SK-N-SH treated with all-trans-retinoic acid at 6 μM for 48 hours (cell line): Measurements from ENCODE around the gene ACVR2A.

Source experiments
- ATAC-seq: fragments of 200-7000 bp; cut with Tn5 transposase; 3 replicates; pipeline ENCODE4 v1.9.1; 2020; ENCODE audit warnings: mild to moderate bottlenecking, moderate library complexity
- BACH2 ChIP-seq: fragments of 250-450 bp; sonication (Bioruptor Pico); IDR thresholded peaks from 2 replicates; pipeline ENCODE4 v1.9.0; 2021; ENCODE audit warnings: mild to moderate bottlenecking, borderline replicate concordance
- CSDC2 ChIP-seq: fragments of 250-450 bp; sonication (Bioruptor Pico); IDR thresholded peaks from 2 replicates; pipeline ENCODE4 v1.5.0; 2020; ENCODE audit warnings: mild to moderate bottlenecking, moderate library complexity
- CSRNP3 ChIP-seq: fragments of 250-450 bp; sonication (Bioruptor Pico); IDR thresholded peaks from 2 replicates; pipeline ENCODE4 v1.5.1; 2021; ENCODE audit warnings: mild to moderate bottlenecking, moderate library complexity
- ESRRG ChIP-seq: fragments of 250-450 bp; sonication (Bioruptor Pico); IDR thresholded peaks from 2 replicates; pipeline ENCODE4 v1.6.1; 2021; ENCODE audit warnings: mild to moderate bottlenecking
- GLIS3 ChIP-seq: fragments of 250-450 bp; sonication (Bioruptor Pico); IDR thresholded peaks from 2 replicates; pipeline ENCODE4 v1.5.0; 2020; ENCODE audit warnings: mild to moderate bottlenecking, moderate library complexity
- ISL1 ChIP-seq: fragments of 250-450 bp; sonication (Bioruptor Pico); IDR thresholded peaks from 2 replicates; pipeline ENCODE4 v2.1.2; 2022; ENCODE audit warnings: mild to moderate bottlenecking, moderate library complexity
- OSR1 ChIP-seq: fragments of 250-450 bp; sonication (Bioruptor Pico); IDR thresholded peaks from 2 replicates; pipeline ENCODE4 v1.8.0; 2022; ENCODE audit warnings: moderate library complexity, mild to moderate bottlenecking, inconsistent platforms
- PPARA ChIP-seq: fragments of 250-450 bp; sonication (Bioruptor Pico); IDR thresholded peaks from 2 replicates; pipeline ENCODE4 v1.5.0; 2020; ENCODE audit warnings: mild to moderate bottlenecking, borderline replicate concordance
- SNAI2 ChIP-seq: fragments of 250-450 bp; sonication (Bioruptor Pico); IDR thresholded peaks from 2 replicates; pipeline ENCODE4 v1.5.0; 2020; ENCODE audit warnings: mild to moderate bottlenecking, moderate library complexity
- TCF4 ChIP-seq: fragments of 250-450 bp; sonication (Bioruptor Pico); IDR thresholded peaks from 2 replicates; pipeline ENCODE4 v1.8.0; 2021; ENCODE audit warnings: mild to moderate bottlenecking, moderate library complexity, borderline replicate concordance
- TOX ChIP-seq: fragments of 250-450 bp; sonication (Bioruptor Pico); IDR thresholded peaks from 2 replicates; pipeline ENCODE4 v1.8.0; 2021; ENCODE audit warnings: mild to moderate bottlenecking, moderate library complexity, borderline replicate concordance
- ZC3H10 ChIP-seq: fragments of 250-450 bp; sonication (Bioruptor Pico); IDR thresholded peaks from 2 replicates; pipeline ENCODE4 v1.5.1; 2021; ENCODE audit warnings: mild to moderate bottlenecking, moderate library complexity
- ZFP30 ChIP-seq: fragments of 450-650 bp; formaldehyde crosslinking; IDR thresholded peaks from 2 replicates; pipeline ENCODE4 v1.5.0; 2022; ENCODE audit warnings: mild to moderate bottlenecking, moderate library complexity
- ZNF565 ChIP-seq: fragments of 450-650 bp; formaldehyde crosslinking; conservative IDR thresholded peaks from 2 replicates; pipeline ENCODE4 v1.5.0; 2020; ENCODE audit warnings: low read depth, mild to moderate bottlenecking, moderate library complexity
- ZNF70 ChIP-seq: fragments of 450-650 bp; formaldehyde crosslinking; IDR thresholded peaks from 2 replicates; pipeline ENCODE4 v1.5.0; 2020; ENCODE audit warnings: mild to moderate bottlenecking, moderate library complexity
- ZNF8 ChIP-seq: fragments of 450-650 bp; formaldehyde crosslinking; IDR thresholded peaks from 2 replicates; pipeline ENCODE4 v1.5.0; 2020; ENCODE audit warnings: mild to moderate bottlenecking, moderate library complexity
- TF ChIP-seq, protein P1 (sequence below): fragments of 250-450 bp; sonication (Bioruptor Pico); IDR thresholded peaks from 2 replicates; pipeline ENCODE4 v1.8.0; 2020; ENCODE audit warnings: mild to moderate bottlenecking, moderate library complexity, borderline replicate concordance
- TF ChIP-seq, protein P2 (sequence below): fragments of 250-450 bp; sonication (Bioruptor Pico); IDR thresholded peaks from 2 replicates; pipeline ENCODE4 v1.5.0; 2020; ENCODE audit warnings: mild to moderate bottlenecking, moderate library complexity

The ACVR2A gene

GRCh38 chr2:147847746-147848391, 3.0 kb downstream of the ACVR2A start:
- TF ChIP-seq ISL1 (CRISPR knock-in tag) (no peak), ESRRG (CRISPR knock-in tag) (no peak), ZFP30 (CRISPR knock-in tag) (no peak), TCF4 (no peak), ZNF70 (no peak), ZC3H10 (CRISPR knock-in tag) (no peak), SNAI2 (CRISPR knock-in tag) (no peak), PPARA (CRISPR knock-in tag) (no peak), CSRNP3 (no peak), GLIS3 (CRISPR knock-in tag) (no peak)
- TF ChIP-seq, protein P1, sequence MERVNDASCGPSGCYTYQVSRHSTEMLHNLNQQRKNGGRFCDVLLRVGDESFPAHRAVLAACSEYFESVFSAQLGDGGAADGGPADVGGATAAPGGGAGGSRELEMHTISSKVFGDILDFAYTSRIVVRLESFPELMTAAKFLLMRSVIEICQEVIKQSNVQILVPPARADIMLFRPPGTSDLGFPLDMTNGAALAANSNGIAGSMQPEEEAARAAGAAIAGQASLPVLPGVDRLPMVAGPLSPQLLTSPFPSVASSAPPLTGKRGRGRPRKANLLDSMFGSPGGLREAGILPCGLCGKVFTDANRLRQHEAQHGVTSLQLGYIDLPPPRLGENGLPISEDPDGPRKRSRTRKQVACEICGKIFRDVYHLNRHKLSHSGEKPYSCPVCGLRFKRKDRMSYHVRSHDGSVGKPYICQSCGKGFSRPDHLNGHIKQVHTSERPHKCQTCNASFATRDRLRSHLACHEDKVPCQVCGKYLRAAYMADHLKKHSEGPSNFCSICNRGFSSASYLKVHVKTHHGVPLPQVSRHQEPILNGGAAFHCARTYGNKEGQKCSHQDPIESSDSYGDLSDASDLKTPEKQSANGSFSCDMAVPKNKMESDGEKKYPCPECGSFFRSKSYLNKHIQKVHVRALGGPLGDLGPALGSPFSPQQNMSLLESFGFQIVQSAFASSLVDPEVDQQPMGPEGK (CRISPR knock-in tag), result no peak
- TF ChIP-seq, protein P2, sequence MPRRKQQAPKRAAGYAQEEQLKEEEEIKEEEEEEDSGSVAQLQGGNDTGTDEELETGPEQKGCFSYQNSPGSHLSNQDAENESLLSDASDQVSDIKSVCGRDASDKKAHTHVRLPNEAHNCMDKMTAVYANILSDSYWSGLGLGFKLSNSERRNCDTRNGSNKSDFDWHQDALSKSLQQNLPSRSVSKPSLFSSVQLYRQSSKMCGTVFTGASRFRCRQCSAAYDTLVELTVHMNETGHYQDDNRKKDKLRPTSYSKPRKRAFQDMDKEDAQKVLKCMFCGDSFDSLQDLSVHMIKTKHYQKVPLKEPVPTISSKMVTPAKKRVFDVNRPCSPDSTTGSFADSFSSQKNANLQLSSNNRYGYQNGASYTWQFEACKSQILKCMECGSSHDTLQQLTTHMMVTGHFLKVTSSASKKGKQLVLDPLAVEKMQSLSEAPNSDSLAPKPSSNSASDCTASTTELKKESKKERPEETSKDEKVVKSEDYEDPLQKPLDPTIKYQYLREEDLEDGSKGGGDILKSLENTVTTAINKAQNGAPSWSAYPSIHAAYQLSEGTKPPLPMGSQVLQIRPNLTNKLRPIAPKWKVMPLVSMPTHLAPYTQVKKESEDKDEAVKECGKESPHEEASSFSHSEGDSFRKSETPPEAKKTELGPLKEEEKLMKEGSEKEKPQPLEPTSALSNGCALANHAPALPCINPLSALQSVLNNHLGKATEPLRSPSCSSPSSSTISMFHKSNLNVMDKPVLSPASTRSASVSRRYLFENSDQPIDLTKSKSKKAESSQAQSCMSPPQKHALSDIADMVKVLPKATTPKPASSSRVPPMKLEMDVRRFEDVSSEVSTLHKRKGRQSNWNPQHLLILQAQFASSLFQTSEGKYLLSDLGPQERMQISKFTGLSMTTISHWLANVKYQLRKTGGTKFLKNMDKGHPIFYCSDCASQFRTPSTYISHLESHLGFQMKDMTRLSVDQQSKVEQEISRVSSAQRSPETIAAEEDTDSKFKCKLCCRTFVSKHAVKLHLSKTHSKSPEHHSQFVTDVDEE, result no peak
- ATAC-seq, result no peak

GRCh38 chr2:147850838-147851237, 6.0 kb downstream of the ACVR2A start:
- no peak for TF ChIP-seq PPARA (CRISPR knock-in tag)
- TF ChIP-seq CSRNP3, result no peak
- no peak for TF ChIP-seq GLIS3 (CRISPR knock-in tag)
- no peak for TF ChIP-seq ZNF565 (CRISPR knock-in tag)
- no peak for TF ChIP-seq ESRRG (CRISPR knock-in tag)
- no peak for TF ChIP-seq ZNF8 (CRISPR knock-in tag)
- no peak for TF ChIP-seq CSDC2 (CRISPR knock-in tag)
- TF ChIP-seq TCF4, result no peak
- TF ChIP-seq BACH2 (CRISPR knock-in tag), result no peak
- TF ChIP-seq, all 23 proteins: peak for 0
- no peak for ATAC-seq

DNA sequence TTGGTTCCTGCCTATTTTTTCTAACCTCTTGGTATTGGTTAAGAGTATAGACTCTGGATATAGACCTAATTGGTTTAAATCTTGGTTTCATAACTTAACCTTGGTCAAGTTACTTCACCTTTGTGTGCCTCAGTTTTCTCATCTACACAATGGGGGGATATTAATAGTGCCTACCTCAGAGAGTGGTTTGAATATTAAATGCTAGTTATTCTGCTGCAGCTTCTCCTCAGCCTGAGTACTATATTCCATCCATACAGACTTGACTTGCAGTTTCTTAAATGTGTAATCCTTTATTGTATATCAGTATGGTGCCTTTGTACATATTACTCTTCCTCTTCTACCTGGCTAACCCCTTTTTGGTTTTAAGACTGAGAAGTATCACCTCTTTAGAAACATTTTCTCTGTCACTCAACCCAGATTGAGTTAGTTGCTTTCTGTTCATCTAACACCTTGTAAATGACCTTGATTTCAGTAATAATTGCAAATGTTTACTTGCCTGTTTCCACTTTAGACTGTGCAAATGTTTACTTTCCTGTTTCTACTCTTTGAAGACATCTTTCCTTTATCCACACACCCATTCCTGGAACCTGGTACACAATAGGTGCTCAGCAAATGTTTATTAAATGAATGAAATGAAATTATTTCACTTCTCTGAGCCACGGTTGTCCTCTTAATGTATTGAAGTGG, 6.6 kb downstream of the ACVR2A start:
- TF ChIP-seq OSR1, result no peak
- no peak for TF ChIP-seq TCF4
- no peak for TF ChIP-seq SNAI2 (CRISPR knock-in tag)
- no peak for TF ChIP-seq ZNF70
- no peak for TF ChIP-seq TOX (CRISPR knock-in tag)
- TF ChIP-seq, protein P2, result no peak
- no peak for TF ChIP-seq ZFP30 (CRISPR knock-in tag)
- no peak for TF ChIP-seq CSDC2 (CRISPR knock-in tag)
- TF ChIP-seq ZNF8 (CRISPR knock-in tag), result no peak
- TF ChIP-seq, protein P1 (CRISPR knock-in tag), result no peak
- TF ChIP-seq ESRRG (CRISPR knock-in tag), result no peak
- TF ChIP-seq PPARA (CRISPR knock-in tag), result no peak
- no peak for TF ChIP-seq GLIS3 (CRISPR knock-in tag)
- no peak for TF ChIP-seq CSRNP3
- TF ChIP-seq BACH2 (CRISPR knock-in tag), result no peak
- ATAC-seq, result no peak
